ENCODE results near the gene MACROD1. TPM values are rescaled to one million over a fixed set of nuclear protein-coding genes. Genes with fewer than 3 reads are reported as not detected.

MACROD1 gene
- total and polyA plus RNA-seq, 2 of the 13 experiments (the other 11 are each of a cell fraction or from before 2014, with no cell fraction given) = 23.1 to 34.5 TPM

- TF ChIP-seq, protein P1, sequence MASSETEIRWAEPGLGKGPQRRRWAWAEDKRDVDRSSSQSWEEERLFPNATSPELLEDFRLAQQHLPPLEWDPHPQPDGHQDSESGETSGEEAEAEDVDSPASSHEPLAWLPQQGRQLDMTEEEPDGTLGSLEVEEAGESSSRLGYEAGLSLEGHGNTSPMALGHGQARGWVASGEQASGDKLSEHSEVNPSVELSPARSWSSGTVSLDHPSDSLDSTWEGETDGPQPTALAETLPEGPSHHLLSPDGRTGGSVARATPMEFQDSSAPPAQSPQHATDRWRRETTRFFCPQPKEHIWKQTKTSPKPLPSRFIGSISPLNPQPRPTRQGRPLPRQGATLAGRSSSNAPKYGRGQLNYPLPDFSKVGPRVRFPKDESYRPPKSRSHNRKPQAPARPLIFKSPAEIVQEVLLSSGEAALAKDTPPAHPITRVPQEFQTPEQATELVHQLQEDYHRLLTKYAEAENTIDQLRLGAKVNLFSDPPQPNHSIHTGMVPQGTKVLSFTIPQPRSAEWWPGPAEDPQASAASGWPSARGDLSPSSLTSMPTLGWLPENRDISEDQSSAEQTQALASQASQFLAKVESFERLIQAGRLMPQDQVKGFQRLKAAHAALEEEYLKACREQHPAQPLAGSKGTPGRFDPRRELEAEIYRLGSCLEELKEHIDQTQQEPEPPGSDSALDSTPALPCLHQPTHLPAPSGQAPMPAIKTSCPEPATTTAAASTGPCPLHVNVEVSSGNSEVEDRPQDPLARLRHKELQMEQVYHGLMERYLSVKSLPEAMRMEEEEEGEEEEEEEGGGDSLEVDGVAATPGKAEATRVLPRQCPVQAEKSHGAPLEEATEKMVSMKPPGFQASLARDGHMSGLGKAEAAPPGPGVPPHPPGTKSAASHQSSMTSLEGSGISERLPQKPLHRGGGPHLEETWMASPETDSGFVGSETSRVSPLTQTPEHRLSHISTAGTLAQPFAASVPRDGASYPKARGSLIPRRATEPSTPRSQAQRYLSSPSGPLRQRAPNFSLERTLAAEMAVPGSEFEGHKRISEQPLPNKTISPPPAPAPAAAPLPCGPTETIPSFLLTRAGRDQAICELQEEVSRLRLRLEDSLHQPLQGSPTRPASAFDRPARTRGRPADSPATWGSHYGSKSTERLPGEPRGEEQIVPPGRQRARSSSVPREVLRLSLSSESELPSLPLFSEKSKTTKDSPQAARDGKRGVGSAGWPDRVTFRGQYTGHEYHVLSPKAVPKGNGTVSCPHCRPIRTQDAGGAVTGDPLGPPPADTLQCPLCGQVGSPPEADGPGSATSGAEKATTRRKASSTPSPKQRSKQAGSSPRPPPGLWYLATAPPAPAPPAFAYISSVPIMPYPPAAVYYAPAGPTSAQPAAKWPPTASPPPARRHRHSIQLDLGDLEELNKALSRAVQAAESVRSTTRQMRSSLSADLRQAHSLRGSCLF (CRISPR knock-in tag; IDR thresholded peaks at IDR 0.05; ENCODE audit: borderline replicate concordance) = no peak
- TF ChIP-seq CCDC6 (CRISPR knock-in tag; IDR thresholded peaks at IDR 0.05) (no peak), KAT2B (IDR thresholded peaks at IDR 0.05; ENCODE audit: borderline replicate concordance, low read depth, low read length) (no peak), KLF15 (CRISPR knock-in tag; IDR thresholded peaks at IDR 0.05; ENCODE audit: borderline replicate concordance) (peak; percentile 47; the same call in 1 of the 2 replicates), ZNF501 (CRISPR knock-in tag; IDR thresholded peaks at IDR 0.05) (peak; percentile 57; the same call in 1 of the 2 replicates), ZFP37 (CRISPR knock-in tag; IDR thresholded peaks at IDR 0.05; ENCODE audit: borderline replicate concordance) (0 out of 2 replicates have a peak, but pooled peaks have one; percentile 80), TRIM24 (CRISPR knock-in tag; IDR thresholded peaks at IDR 0.05) (no peak), ZNF234 (CRISPR knock-in tag; conservative IDR thresholded peaks at IDR 0.05) (peak; percentile 70; the same call in 1 of the 2 replicates), SP5 (CRISPR knock-in tag; IDR thresholded peaks at IDR 0.05; ENCODE audit: borderline replicate concordance, low read depth) (peak; percentile 69), RAD51 (IDR thresholded peaks at IDR 0.05; ENCODE audit: borderline replicate concordance) (no peak), GTF2F1 (IDR thresholded peaks at IDR 0.05; ENCODE audit: low read length) (no peak), ZNF597 (CRISPR knock-in tag; IDR thresholded peaks at IDR 0.05) (no peak), MIXL1 (CRISPR knock-in tag; IDR thresholded peaks at IDR 0.05) (peak; percentile 41), RFX1 (IDR thresholded peaks at IDR 0.05) (peak; percentile 95)
- TF ChIP-seq, protein P2, sequence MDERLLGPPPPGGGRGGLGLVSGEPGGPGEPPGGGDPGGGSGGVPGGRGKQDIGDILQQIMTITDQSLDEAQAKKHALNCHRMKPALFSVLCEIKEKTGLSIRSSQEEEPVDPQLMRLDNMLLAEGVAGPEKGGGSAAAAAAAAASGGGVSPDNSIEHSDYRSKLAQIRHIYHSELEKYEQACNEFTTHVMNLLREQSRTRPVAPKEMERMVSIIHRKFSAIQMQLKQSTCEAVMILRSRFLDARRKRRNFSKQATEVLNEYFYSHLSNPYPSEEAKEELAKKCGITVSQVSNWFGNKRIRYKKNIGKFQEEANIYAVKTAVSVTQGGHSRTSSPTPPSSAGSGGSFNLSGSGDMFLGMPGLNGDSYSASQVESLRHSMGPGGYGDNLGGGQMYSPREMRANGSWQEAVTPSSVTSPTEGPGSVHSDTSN (CRISPR knock-in tag; IDR thresholded peaks at IDR 0.05) = no peak
- TF ChIP-seq, protein P3, sequence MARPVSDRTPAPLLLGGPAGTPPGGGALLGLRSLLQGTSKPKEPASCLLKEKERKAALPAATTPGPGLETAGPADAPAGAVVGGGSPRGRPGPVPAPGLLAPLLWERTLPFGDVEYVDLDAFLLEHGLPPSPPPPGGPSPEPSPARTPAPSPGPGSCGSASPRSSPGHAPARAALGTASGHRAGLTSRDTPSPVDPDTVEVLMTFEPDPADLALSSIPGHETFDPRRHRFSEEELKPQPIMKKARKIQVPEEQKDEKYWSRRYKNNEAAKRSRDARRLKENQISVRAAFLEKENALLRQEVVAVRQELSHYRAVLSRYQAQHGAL (CRISPR knock-in tag; IDR thresholded peaks at IDR 0.05; ENCODE audit: not compliant biosample characterization) = peak; percentile 31
- TF ChIP-seq, protein P4, sequence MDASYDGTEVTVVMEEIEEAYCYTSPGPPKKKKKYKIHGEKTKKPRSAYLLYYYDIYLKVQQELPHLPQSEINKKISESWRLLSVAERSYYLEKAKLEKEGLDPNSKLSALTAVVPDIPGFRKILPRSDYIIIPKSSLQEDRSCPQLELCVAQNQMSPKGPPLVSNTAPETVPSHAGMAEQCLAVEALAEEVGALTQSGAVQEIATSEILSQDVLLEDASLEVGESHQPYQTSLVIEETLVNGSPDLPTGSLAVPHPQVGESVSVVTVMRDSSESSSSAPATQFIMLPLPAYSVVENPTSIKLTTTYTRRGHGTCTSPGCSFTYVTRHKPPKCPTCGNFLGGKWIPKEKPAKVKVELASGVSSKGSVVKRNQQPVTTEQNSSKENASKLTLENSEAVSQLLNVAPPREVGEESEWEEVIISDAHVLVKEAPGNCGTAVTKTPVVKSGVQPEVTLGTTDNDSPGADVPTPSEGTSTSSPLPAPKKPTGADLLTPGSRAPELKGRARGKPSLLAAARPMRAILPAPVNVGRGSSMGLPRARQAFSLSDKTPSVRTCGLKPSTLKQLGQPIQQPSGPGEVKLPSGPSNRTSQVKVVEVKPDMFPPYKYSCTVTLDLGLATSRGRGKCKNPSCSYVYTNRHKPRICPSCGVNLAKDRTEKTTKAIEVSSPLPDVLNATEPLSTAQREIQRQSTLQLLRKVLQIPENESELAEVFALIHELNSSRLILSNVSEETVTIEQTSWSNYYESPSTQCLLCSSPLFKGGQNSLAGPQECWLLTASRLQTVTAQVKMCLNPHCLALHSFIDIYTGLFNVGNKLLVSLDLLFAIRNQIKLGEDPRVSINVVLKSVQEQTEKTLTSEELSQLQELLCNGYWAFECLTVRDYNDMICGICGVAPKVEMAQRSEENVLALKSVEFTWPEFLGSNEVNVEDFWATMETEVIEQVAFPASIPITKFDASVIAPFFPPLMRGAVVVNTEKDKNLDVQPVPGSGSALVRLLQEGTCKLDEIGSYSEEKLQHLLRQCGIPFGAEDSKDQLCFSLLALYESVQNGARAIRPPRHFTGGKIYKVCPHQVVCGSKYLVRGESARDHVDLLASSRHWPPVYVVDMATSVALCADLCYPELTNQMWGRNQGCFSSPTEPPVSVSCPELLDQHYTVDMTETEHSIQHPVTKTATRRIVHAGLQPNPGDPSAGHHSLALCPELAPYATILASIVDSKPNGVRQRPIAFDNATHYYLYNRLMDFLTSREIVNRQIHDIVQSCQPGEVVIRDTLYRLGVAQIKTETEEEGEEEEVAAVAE (CRISPR knock-in tag; IDR thresholded peaks at IDR 0.05; ENCODE audit: borderline replicate concordance) = peak; percentile 59; the same call in 1 of the 2 replicates
These were observed 179.6 kb downstream of the MACROD1 start, which contains the start of gene OTUB1 (continued) for GRCh38 chr11:63986156-63986931.

Data from HepG2 (cell line).